ENCODE results near the gene BTN2A1. TPM values are rescaled to one million over a fixed set of nuclear protein-coding genes. Genes with fewer than 3 reads are reported as not detected.

The BTN2A1 gene
- total and polyA plus RNA-seq, 9 of the 15 experiments (the other 6 are each of a cell fraction or from before 2014, with no cell fraction given): 6.7 to 22.1 (median 16.4) TPM

DNA sequence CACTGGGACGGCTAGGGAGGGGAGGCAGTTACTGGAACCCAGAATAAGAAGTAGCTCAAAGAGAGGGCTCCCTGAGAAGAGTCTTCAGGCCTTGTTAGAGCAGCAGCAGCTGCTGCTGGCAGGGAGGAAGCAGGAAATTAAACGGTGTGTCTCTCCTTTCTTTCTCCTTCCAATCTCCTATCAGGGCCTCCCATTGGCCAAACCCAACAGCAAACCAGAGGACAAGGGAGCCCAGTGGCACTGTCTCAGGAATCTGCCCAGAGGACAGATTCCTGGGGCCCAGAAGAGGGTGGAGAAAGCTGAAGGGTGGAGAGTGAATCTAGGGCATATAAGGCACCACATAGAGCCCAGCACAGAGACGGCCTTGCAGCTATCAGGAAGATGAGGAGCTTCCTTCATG lies 45.5 kb upstream of the BTN2A1 start:
- Histone ChIP-seq H4K20me1 (replicated peaks; ENCODE audit: control insufficient read depth, insufficient read depth, low read length) (no peaks in the 10 kb centered on the region), H3K4me3 (no peak overlapping the region), H3K4me1 (replicated peaks in 1 of 2; ENCODE audit: control insufficient read depth in 2 of 2, insufficient read depth in 2 of 2, low read length in 2 of 2) (peaks cover 3 to 5% of the 10 kb centered on the region in 2 experiments; a peak in 3 of 5 replicates), H2AFZ (ENCODE audit: low read depth, low read length) (no peak overlapping the region), H3K9me3 (replicated peaks; ENCODE audit: control insufficient read depth, insufficient read depth, low read depth, low read length) (no peaks in the 10 kb centered on the region), H3K27ac (ENCODE audit: extremely low read depth, low read depth, low read length) (no peak overlapping the region), H3K4me2 (ENCODE audit: insufficient read depth, low read length) (no peak overlapping the region), H3K79me2 (ENCODE audit: control insufficient read depth, insufficient read depth, low read length) (no peaks in the 10 kb centered on the region), H3K36me3 (ENCODE audit: control insufficient read depth, insufficient read depth, low read length) (no peaks in the 10 kb centered on the region), H3K9me1 (ENCODE audit: control insufficient read depth, insufficient read depth, low read length) (no peaks in the 10 kb centered on the region), H3K9ac (ENCODE audit: insufficient read depth in 1 of 2, low read depth in 2 of 2, low read length in 2 of 2) (no peak overlapping the region; a peak in 1 of 4 replicates), H3K27me3 (ENCODE audit: control insufficient read depth in 2 of 2, insufficient read depth in 2 of 2, low read length in 2 of 2) (no peaks in the 10 kb centered on the region)
- intact Hi-C loops (cut with micrococcal nuclease): no loop called here
- CTCF ChIA-PET (ENCODE audit: low intra/inter-chr PET ratio): no interaction called here
- TF ChIP-seq SMAD2 (IDR thresholded peaks at IDR 0.05; ENCODE audit: low read depth, low read length) (no peak), POLR2B (IDR thresholded peaks at IDR 0.05; ENCODE audit: low read depth, partially characterized antibody) (no peak), EGR1 (conservative IDR thresholded peaks at IDR 0.05) (no peak), SMARCC2 (IDR thresholded peaks at IDR 0.05; ENCODE audit: low read depth) (no peak), NFYB (IDR thresholded peaks at IDR 0.05; ENCODE audit: extremely low read depth, insufficient read length) (no peak), ZNF165 (CRISPR knock-in tag; IDR thresholded peaks at IDR 0.05; ENCODE audit: borderline replicate concordance) (no peak), HDAC3 (IDR thresholded peaks at IDR 0.05; ENCODE audit: borderline replicate concordance, partially characterized antibody) (no peak), NCOA4 (IDR thresholded peaks at IDR 0.05; ENCODE audit: partially characterized antibody) (no peak), ZNF586 (CRISPR knock-in tag; conservative IDR thresholded peaks at IDR 0.05) (no peak), ATF1 (CRISPR knock-in tag; IDR thresholded peaks at IDR 0.05) (no peak), ATF1 (tag; IDR thresholded peaks at IDR 0.05) (no peak), TAF9B (IDR thresholded peaks at IDR 0.05; ENCODE audit: partially characterized antibody) (no peak)
- TF ChIP-seq, protein P1, sequence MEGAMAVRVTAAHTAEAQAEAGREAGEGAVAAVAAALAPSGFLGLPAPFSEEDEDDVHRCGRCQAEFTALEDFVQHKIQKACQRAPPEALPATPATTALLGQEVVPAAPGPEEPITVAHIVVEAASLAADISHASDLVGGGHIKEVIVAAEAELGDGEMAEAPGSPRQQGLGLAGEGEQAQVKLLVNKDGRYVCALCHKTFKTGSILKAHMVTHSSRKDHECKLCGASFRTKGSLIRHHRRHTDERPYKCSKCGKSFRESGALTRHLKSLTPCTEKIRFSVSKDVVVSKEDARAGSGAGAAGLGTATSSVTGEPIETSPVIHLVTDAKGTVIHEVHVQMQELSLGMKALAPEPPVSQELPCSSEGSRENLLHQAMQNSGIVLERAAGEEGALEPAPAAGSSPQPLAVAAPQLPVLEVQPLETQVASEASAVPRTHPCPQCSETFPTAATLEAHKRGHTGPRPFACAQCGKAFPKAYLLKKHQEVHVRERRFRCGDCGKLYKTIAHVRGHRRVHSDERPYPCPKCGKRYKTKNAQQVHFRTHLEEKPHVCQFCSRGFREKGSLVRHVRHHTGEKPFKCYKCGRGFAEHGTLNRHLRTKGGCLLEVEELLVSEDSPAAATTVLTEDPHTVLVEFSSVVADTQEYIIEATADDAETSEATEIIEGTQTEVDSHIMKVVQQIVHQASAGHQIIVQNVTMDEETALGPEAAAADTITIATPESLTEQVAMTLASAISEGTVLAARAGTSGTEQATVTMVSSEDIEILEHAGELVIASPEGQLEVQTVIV (CRISPR knock-in tag; IDR thresholded peaks at IDR 0.05; ENCODE audit: borderline replicate concordance): no peak
- TF ChIP-seq, protein P2, sequence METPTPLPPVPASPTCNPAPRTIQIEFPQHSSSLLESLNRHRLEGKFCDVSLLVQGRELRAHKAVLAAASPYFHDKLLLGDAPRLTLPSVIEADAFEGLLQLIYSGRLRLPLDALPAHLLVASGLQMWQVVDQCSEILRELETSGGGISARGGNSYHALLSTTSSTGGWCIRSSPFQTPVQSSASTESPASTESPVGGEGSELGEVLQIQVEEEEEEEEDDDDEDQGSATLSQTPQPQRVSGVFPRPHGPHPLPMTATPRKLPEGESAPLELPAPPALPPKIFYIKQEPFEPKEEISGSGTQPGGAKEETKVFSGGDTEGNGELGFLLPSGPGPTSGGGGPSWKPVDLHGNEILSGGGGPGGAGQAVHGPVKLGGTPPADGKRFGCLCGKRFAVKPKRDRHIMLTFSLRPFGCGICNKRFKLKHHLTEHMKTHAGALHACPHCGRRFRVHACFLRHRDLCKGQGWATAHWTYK (CRISPR knock-in tag; IDR thresholded peaks at IDR 0.05): no peak
- TF ChIP-seq, protein P3, sequence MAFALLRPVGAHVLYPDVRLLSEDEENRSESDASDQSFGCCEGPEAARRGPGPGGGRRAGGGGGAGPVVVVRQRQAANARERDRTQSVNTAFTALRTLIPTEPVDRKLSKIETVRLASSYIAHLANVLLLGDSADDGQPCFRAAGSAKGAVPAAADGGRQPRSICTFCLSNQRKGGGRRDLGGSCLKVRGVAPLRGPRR (CRISPR knock-in tag; IDR thresholded peaks at IDR 0.05): no peak
- BruUV-seq (replicated peaks): no TSS peak
- ATAC-seq: peak; percentile 17
- in situ Hi-C loops (cut with MboI): no loop called here
- DNase-seq (ENCODE audit: extremely low read depth in 1 of 4, low spot score in 3 of 4): no peak
- no peak for FAIRE-seq
- POLR2A ChIA-PET: interaction anchor here (0.6 to 1.3 kb wide), 4 partner anchors 14 to 214 kb away, joined by 3 to 4 read pairs (median 3); a partner anchor contains a TSS
- 33% methylated on average over 3 of the region's 3 CpGs for WGBS (ENCODE audit: insufficient coverage, low coverage, missing lambda C conversion rate)
